IPS-11a (cell line): ENCODE data around the gene OR6K6.

Source experiments
- H3K4me3 ChIP-seq: one replicate; pipeline ENCODE4 v1.5.1; 2013; ENCODE audit warnings: low read depth, low read length, control low read depth

The OR6K6 gene

GRCh38 chr1:158800526-158800925, 46.0 kb downstream of the OR6K6 start:
- H3K4me3 ChIP-seq, result no peak overlapping the region

- H3K4me3 ChIP-seq, result no peak overlapping the region
These were observed 46.9 kb downstream of the OR6K6 start for GRCh38 chr1:158801396-158801795.

- no peak overlapping the region for H3K4me3 ChIP-seq
These were observed 49.2 kb downstream of the OR6K6 start for GRCh38 chr1:158803678-158804077.
